Thoracic aorta (tissue), 2 donors: ENCODE measurements around the gene FAM204A. TPM values are rescaled to one million over a fixed set of nuclear protein-coding genes. Genes with fewer than 3 reads are reported as not detected.

Experiments
- ATAC-seq: fragments of 150-250 bp; one replicate; pipeline ENCODE4 v1.8.0; 2017; ENCODE audit warnings: low read depth; ENCODE audit not compliant: insufficient number of reproducible peaks, low FRiP score
- DNase-seq: peaks from one replicate; pipeline ENCODE4 v3.0.0-alpha.2; 2020; ENCODE audit warnings: low spot score
- H3K27ac ChIP-seq, 2 donors: fragments of 200-600 bp; sonication (generic); 1 replicate in 1 of 2; 2 replicates in 1 of 2; pipeline ENCODE4 v1.5.1; 2016; ENCODE audit warnings: mild to moderate bottlenecking in 2 of 2, moderate library complexity in 2 of 2
- H3K27me3 ChIP-seq: fragments of 200-600 bp; sonication (generic); replicated peaks from 2 replicates; pipeline ENCODE4 v1.6.0; 2016; ENCODE audit warnings: mild to moderate bottlenecking; ENCODE audit not compliant: insufficient read depth
- H3K36me3 ChIP-seq: fragments of 200-600 bp; sonication (generic); one replicate; pipeline ENCODE4 v1.5.1; 2016
- H3K4me1 ChIP-seq, 2 donors: fragments of 200-600 bp; sonication (generic); 1 replicate in 1 of 2; 2 replicates in 1 of 2; pipeline versions ENCODE4 v1.5.1 to v1.6.0; 2016; ENCODE audit warnings: low read depth in 2 of 2, mild to moderate bottlenecking in 1 of 2; ENCODE audit not compliant: control insufficient read depth in 1 of 2
- H3K4me3 ChIP-seq: fragments of 200-600 bp; sonication (generic); 2 replicates; pipeline ENCODE4 v1.5.1; 2016; ENCODE audit warnings: mild to moderate bottlenecking
- H3K9me3 ChIP-seq: fragments of 200-600 bp; sonication (generic); 2 replicates; pipeline ENCODE4 v1.5.1; 2016
- CTCF ChIP-seq: fragments of 200-600 bp; sonication (generic); IDR thresholded peaks from one replicate; pipeline ENCODE4 v1.5.1; 2019; ENCODE audit warnings: antibody characterized with exemption
- total RNA-seq, 2 donors: library from RNA; depleted of rRNA; stranded (reverse); fragments of >200 nt; gene quantifications; one replicate each; pipeline versions ENCODE4 v1.1.0 to v1.2.3, GENCODE V29; 2016

Gene FAM204A
- total RNA-seq, 2 donors from 2014 or later: 18.5 to 22.5 TPM

GRCh38 chr10:118370499-118370898 is 28.4 kb upstream of the FAM204A start:
- H3K27me3 ChIP-seq: no peaks in the 10 kb centered on the region
- peaks cover 8 to 15% of the 10 kb centered on the region in 2 donors for H3K4me1 ChIP-seq
- TF ChIP-seq CTCF: no peak
- ATAC-seq (no peak), DNase-seq (no peak)
- H3K4me3 ChIP-seq: no peak overlapping the region
- H3K27ac ChIP-seq: no peak overlapping the region
- peaks cover 4% of the 10 kb centered on the region for H3K9me3 ChIP-seq
- H3K36me3 ChIP-seq: no peaks in the 10 kb centered on the region

GRCh38 chr10:118369641-118370205 is 27.6 kb upstream of the FAM204A start:
- no peak for DNase-seq
- Histone ChIP-seq H3K27ac (no peak overlapping the region), H3K9me3 (peaks cover 8% of the 10 kb centered on the region), H3K36me3 (no peaks in the 10 kb centered on the region), H3K27me3 (no peaks in the 10 kb centered on the region), H3K4me3 (no peak overlapping the region), H3K4me1 (peaks cover 8 to 15% of the 10 kb centered on the region in 2 donors)
- no peak for ATAC-seq
- TF ChIP-seq CTCF: no peak

- no peak for TF ChIP-seq CTCF
- H3K36me3 ChIP-seq: no peaks in the 10 kb centered on the region
- H3K4me3 ChIP-seq: no peak overlapping the region
- H3K27ac ChIP-seq: no peak overlapping the region
- H3K4me1 ChIP-seq: no peaks in the 10 kb centered on the region
- DNase-seq (no peak), ATAC-seq (no peak)
- peaks cover 8% of the 10 kb centered on the region for H3K9me3 ChIP-seq
- no peaks in the 10 kb centered on the region for H3K27me3 ChIP-seq
Observed at GRCh38 chr10:118365702-118366101, 23.6 kb upstream of the FAM204A start.

DNA sequence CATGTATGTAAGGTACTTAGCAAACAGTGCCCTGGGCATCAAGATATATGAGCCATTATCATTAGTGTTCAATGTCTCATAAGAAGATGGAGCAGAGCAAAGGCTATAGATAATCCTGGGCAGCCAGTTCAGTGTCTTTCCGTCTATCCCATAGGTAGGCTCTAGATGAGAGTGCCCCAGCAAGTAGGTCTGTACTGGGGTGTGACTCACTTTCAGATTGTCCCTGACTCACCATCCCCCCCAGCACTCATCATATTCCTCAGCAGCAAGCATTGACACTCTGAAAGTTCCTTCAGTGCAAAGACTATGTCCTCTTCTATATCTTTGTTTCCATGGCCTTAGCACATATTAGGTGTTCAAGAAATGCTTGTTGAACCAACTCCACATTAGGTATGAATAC is 20.0 kb upstream of the FAM204A start:
- no peak for TF ChIP-seq CTCF
- peaks cover 8% of the 10 kb centered on the region for H3K9me3 ChIP-seq
- no peak for DNase-seq
- H3K4me1 ChIP-seq: no peaks in the 10 kb centered on the region
- no peaks in the 10 kb centered on the region for H3K36me3 ChIP-seq
- H3K4me3 ChIP-seq: no peak overlapping the region
- ATAC-seq: no peak
- no peak overlapping the region for H3K27ac ChIP-seq
- no peaks in the 10 kb centered on the region for H3K27me3 ChIP-seq

DNA sequence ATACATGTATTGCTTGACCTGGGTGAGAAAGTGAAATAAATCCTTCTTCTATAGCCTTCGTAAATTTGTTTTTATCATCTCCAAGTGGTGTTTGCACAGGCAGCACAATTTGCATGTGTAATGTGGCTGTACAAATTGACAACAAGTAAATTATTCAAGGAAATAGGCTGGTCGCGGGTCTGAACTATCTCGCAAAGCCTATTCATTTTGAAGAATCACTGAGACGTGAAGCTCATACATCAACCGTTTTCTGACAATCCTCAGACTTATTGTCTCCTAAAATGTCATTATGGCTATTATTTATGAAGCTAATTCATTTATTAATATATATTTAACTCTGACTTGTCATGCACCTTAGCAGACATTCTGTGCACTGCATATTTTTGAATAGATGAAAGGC is 16.2 kb upstream of the FAM204A start:
- DNase-seq (no peak), ATAC-seq (no peak)
- TF ChIP-seq CTCF: no peak
- Histone ChIP-seq H3K36me3 (no peaks in the 10 kb centered on the region), H3K27me3 (no peaks in the 10 kb centered on the region), H3K27ac (no peak overlapping the region), H3K4me3 (no peak overlapping the region), H3K4me1 (no peaks in the 10 kb centered on the region), H3K9me3 (no peaks in the 10 kb centered on the region)
